Measurements from ENCODE around the gene ENO3.

DNA sequence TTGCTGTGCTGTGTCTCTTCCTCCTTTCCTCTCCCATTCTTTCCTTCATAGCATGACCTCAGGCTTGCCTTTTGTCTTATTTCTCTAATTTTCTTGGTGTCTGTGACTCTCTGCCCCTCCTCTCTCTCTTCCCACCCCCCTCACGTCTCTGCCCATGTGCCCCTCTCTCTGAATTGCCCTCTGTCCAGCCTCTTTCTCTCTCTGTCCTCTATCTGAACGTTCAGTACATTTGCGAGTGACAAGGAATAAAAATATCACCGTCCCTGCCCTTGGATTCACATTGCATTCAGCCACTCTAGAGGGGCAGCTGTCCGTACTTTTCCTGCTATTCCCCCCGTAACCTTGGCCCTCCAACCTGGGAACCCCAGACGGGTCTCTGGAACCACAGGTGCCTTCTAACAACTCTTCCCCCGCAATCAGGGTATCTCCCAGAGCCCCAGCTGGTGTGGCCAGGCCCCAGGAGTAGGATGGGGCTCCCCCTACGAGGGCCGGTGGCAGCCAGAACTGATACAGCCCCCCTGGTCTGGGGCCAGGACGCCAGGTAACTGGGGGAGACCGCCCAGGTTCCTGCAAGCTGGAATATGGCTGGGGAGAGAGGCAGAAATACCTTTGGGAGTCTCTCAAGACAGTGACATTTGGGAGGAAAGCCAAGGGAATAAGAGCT, 48.6 kb downstream of the ENO3 start:
- TF ChIP-seq, protein P1, sequence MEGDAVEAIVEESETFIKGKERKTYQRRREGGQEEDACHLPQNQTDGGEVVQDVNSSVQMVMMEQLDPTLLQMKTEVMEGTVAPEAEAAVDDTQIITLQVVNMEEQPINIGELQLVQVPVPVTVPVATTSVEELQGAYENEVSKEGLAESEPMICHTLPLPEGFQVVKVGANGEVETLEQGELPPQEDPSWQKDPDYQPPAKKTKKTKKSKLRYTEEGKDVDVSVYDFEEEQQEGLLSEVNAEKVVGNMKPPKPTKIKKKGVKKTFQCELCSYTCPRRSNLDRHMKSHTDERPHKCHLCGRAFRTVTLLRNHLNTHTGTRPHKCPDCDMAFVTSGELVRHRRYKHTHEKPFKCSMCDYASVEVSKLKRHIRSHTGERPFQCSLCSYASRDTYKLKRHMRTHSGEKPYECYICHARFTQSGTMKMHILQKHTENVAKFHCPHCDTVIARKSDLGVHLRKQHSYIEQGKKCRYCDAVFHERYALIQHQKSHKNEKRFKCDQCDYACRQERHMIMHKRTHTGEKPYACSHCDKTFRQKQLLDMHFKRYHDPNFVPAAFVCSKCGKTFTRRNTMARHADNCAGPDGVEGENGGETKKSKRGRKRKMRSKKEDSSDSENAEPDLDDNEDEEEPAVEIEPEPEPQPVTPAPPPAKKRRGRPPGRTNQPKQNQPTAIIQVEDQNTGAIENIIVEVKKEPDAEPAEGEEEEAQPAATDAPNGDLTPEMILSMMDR (IDR thresholded peaks at IDR 0.05) = no peak
- no peak for TF ChIP-seq POLR2A (IDR thresholded peaks at IDR 0.05)
